KMS-11 (cell line): ENCODE measurements around the gene DIAPH3.

Source experiments
- H2AFZ ChIP-seq: fragments of 200-600 bp; sonication (generic); 2 replicates; pipeline ENCODE4 v1.6.1; 2016; ENCODE audit warnings: antibody characterized with exemption, mixed run types, low read depth
- H3K27ac ChIP-seq: fragments of 200-600 bp; sonication (generic); 2 replicates; pipeline ENCODE4 v1.6.1; 2016; ENCODE audit warnings: mild to moderate bottlenecking, mixed run types
- H3K27me3 ChIP-seq: fragments of 200-600 bp; sonication (generic); 2 replicates; pipeline ENCODE4 v1.6.1; 2017; ENCODE audit warnings: mild to moderate bottlenecking, low read depth, mixed run types, moderate library complexity; ENCODE audit not compliant: insufficient read depth
- H3K36me3 ChIP-seq: fragments of 200-600 bp; sonication (generic); 2 replicates; pipeline ENCODE4 v1.6.1; 2017; ENCODE audit warnings: mild to moderate bottlenecking, mixed run types; ENCODE audit not compliant: insufficient read depth
- H3K4me1 ChIP-seq: fragments of 200-600 bp; sonication (generic); 2 replicates; pipeline ENCODE4 v1.6.1; 2016; ENCODE audit warnings: mild to moderate bottlenecking, low read depth, mixed run types; ENCODE audit not compliant: poor library complexity, severe bottlenecking
- H3K4me2 ChIP-seq: fragments of 200-600 bp; sonication (generic); 2 replicates; pipeline ENCODE4 v1.7.0; 2016; ENCODE audit warnings: mild to moderate bottlenecking, mixed run types
- H3K4me3 ChIP-seq: fragments of 200-600 bp; sonication (generic); IDR thresholded peaks from 2 replicates; pipeline ENCODE4 v1.6.1; 2017; ENCODE audit warnings: low read depth, low read length, mixed read lengths; ENCODE audit not compliant: insufficient read depth
- H3K79me2 ChIP-seq: fragments of 200-600 bp; sonication (generic); 2 replicates; pipeline ENCODE4 v1.6.1; 2016; ENCODE audit warnings: low read depth, mixed run types; ENCODE audit not compliant: insufficient read depth
- H3K9ac ChIP-seq: fragments of 200-600 bp; sonication (generic); 2 replicates; pipeline ENCODE4 v1.6.1; 2016; ENCODE audit warnings: mild to moderate bottlenecking, mixed run types
- H4K20me1 ChIP-seq: fragments of 200-600 bp; sonication (generic); 2 replicates; pipeline ENCODE4 v1.6.1; 2016; ENCODE audit warnings: mild to moderate bottlenecking, mixed run types; ENCODE audit not compliant: insufficient read depth
- TF ChIP-seq, protein P1 (sequence below): fragments of 200-600 bp; sonication (generic); conservative IDR thresholded peaks from 2 replicates; pipeline ENCODE4 v1.6.1; 2017; ENCODE audit warnings: low read depth, mild to moderate bottlenecking, antibody characterized with exemption, low read length, moderate library complexity, mixed read lengths

The DIAPH3 gene

DNA sequence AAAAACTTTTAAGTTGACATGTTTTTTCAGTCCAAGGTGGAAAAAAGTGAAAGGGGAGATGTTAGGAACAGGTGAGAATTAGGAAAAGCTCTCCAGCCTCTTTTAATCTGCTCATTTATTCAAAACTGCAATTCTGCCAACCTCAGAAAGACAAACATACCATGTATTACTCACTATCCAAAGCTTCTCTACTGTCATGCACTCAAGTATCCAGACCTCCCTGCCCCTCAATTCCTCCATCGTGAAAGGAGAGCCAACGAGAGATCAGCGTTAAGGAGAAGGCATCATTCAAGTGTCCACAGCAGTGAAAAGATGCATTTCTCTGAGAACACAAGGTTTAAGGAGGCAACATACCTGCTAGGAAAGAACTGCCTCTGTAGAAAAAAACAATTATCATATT lies 24.5 kb downstream of the DIAPH3 start:
- no peaks in the 10 kb centered on the region for H3K27me3 ChIP-seq
- H3K4me3 ChIP-seq = no peak overlapping the region
- H2AFZ ChIP-seq = no peak overlapping the region
- H4K20me1 ChIP-seq = no peaks in the 10 kb centered on the region
- TF ChIP-seq, protein P1, sequence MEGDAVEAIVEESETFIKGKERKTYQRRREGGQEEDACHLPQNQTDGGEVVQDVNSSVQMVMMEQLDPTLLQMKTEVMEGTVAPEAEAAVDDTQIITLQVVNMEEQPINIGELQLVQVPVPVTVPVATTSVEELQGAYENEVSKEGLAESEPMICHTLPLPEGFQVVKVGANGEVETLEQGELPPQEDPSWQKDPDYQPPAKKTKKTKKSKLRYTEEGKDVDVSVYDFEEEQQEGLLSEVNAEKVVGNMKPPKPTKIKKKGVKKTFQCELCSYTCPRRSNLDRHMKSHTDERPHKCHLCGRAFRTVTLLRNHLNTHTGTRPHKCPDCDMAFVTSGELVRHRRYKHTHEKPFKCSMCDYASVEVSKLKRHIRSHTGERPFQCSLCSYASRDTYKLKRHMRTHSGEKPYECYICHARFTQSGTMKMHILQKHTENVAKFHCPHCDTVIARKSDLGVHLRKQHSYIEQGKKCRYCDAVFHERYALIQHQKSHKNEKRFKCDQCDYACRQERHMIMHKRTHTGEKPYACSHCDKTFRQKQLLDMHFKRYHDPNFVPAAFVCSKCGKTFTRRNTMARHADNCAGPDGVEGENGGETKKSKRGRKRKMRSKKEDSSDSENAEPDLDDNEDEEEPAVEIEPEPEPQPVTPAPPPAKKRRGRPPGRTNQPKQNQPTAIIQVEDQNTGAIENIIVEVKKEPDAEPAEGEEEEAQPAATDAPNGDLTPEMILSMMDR = no peak
- no peaks in the 10 kb centered on the region for H3K4me1 ChIP-seq
- H3K4me2 ChIP-seq = no peak overlapping the region
- no peaks in the 10 kb centered on the region; the same call in 1 of the 2 replicates for H3K79me2 ChIP-seq
- no peak overlapping the region for H3K9ac ChIP-seq
- H3K36me3 ChIP-seq = no peaks in the 10 kb centered on the region
- no peak overlapping the region for H3K27ac ChIP-seq

DNA sequence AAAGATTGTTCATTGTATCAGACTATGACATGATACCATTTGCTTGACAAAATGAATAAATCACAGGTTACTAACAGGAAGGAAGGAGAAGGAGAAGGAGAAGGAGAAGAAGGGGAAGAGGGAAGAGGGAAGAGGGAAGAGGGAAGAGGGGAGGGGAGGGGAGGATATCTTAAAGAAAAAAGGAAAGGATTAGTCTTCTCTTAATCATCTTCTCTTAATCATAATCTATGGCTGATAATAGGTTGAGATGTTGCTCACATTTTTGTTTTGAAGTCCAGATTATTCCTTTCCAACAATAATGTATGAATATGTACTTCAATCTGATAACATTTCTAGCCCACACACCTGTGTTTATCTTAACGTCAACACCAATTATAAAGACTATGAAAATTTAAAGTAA lies 25.1 kb downstream of the DIAPH3 start:
- H3K27me3 ChIP-seq = no peaks in the 10 kb centered on the region
- no peaks in the 10 kb centered on the region for H3K4me1 ChIP-seq
- no peak overlapping the region for H3K9ac ChIP-seq
- TF ChIP-seq, protein P1 = no peak
- H3K27ac ChIP-seq = no peak overlapping the region
- H2AFZ ChIP-seq = no peak overlapping the region
- H3K4me3 ChIP-seq = no peak overlapping the region
- H3K79me2 ChIP-seq = no peaks in the 10 kb centered on the region; the same call in 1 of the 2 replicates
- H4K20me1 ChIP-seq = no peaks in the 10 kb centered on the region
- no peaks in the 10 kb centered on the region for H3K36me3 ChIP-seq
- H3K4me2 ChIP-seq = no peak overlapping the region

GRCh38 chr13:60137911-60138560 lies 25.7 kb downstream of the DIAPH3 start:
- no peak overlapping the region for H3K4me2 ChIP-seq
- no peaks in the 10 kb centered on the region; the same call in 1 of the 2 replicates for H3K79me2 ChIP-seq
- no peak overlapping the region for H3K27ac ChIP-seq
- TF ChIP-seq, protein P1 = no peak
- no peaks in the 10 kb centered on the region for H3K36me3 ChIP-seq
- no peak overlapping the region for H3K9ac ChIP-seq
- no peak overlapping the region for H2AFZ ChIP-seq
- no peaks in the 10 kb centered on the region for H3K27me3 ChIP-seq
- H3K4me3 ChIP-seq = no peak overlapping the region
- H3K4me1 ChIP-seq = no peaks in the 10 kb centered on the region
- H4K20me1 ChIP-seq = no peaks in the 10 kb centered on the region

- TF ChIP-seq, protein P1 = no peak
- H2AFZ ChIP-seq = no peak overlapping the region
- H3K4me2 ChIP-seq = no peak overlapping the region
- no peaks in the 10 kb centered on the region for H3K4me1 ChIP-seq
- H3K27me3 ChIP-seq = no peaks in the 10 kb centered on the region
- H3K79me2 ChIP-seq = no peaks in the 10 kb centered on the region; the same call in 1 of the 2 replicates
- no peaks in the 10 kb centered on the region for H4K20me1 ChIP-seq
- no peak overlapping the region for H3K9ac ChIP-seq
- H3K36me3 ChIP-seq = no peaks in the 10 kb centered on the region
- no peak overlapping the region for H3K27ac ChIP-seq
- H3K4me3 ChIP-seq = no peak overlapping the region
Observed at GRCh38 chr13:60135344-60135743, 28.4 kb downstream of the DIAPH3 start.
